GM18868 (cell line): ENCODE data around the gene GNAZ.

ENCODE experiments used
- ATAC-seq: cut with Tn5 transposase; IDR thresholded peaks from one replicate; pipeline ENCODE4 v1.9.1; 2021; ENCODE audit warnings: mild to moderate bottlenecking, moderate library complexity; ENCODE audit not compliant: unreplicated experiment

Gene GNAZ

DNA sequence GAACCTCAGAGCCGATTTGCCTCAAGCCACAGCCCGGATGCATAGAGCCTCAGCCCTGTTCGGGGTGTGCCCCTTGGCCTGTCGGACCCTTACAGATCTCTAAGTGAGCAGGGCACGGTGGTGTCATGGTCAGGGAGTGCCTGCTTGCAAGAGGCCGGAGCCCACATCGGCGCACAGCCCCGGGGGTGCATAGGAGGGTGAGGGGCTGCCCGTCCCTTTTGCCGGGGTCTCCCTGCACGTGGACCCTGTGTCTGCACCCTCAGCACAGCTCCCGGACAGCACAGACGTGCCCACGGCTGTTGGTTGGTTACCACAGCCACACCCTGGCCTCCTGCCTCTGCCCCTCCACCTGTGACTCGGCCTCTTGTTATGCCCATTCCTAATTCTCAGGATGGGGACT is 81.5 kb downstream of the GNAZ start:
- no peak for ATAC-seq

DNA sequence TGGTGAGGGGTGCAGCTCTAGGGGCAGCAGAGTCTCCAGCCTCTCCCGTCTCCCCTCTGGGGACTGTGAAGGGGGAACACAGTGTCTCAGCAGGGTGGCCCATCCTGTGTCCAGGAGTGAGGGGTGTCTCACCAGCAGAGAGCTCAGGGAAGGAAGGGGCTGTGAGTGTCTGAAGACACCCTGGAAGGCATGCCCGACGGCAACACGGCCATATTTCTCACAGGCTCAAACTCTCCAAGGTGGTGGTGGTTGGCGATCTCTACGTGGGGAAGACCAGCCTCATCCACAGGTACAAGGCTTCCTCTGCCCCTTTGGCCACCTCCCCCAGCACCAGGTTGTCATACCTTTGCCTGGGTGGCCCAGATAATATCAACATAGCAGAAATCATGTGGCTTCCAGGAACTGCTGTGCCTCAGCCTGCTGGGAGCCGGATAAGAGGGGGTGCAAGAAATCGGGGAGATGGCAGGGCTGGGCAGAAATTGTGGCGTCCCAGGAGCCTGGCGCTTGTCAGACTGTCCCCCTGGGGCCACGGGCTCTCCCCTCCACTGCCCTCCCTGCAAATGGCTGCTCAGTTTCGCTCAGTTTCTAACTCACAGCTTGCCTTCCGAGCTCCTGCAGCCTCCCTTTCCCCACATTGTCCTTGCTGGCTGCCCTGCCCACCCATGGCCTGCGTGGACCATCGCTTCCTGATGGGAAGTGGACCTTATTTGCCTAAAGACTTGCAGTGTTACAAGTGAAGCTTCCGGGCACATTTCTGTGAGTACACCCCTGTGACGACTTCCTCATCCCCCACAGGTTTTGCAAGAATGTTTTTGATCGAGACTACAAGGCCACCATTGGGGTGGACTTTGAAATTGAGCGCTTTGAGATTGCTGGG is 82.2 kb downstream of the GNAZ start:
- no peak for ATAC-seq

DNA sequence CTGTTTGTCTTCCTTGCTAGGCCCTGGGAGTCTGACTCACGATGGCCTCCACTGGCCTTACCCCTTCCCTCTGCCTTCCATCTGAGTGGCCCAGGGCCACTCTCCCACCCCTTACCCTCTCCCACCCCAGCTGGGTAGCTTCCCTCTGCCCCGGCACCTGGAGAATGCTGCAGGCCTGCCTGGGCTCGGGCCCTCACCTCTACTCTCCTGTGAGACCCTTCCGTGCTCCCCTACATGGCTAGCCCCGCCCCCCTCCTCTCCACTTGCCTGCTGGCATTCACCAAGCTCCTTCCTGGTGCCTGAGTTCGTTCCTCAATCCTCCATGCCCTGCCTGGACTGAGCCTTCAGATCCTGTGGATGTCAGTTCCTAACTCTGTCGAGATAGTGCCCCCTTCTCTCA is 83.7 kb downstream of the GNAZ start:
- ATAC-seq = no peak

DNA sequence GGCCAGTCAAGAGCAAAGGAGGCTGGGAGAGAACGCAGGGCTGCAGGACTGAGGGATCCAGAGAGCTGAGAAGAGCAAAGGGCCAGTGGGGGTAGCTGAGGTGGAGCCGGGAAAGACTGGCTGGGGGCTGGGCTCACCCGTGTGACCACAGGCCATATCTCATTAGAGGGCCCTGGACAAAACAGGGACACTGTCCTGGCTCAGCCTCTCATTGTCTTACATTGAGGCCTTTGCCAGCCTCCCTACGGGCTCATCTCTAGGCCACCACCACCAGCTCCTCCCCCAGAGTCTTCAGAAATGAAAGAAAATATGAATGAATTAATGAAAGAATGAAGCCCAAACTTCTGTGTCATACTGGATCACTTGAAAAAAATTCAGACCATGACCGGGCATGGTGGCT is 84.1 kb downstream of the GNAZ start:
- no peak for ATAC-seq

DNA sequence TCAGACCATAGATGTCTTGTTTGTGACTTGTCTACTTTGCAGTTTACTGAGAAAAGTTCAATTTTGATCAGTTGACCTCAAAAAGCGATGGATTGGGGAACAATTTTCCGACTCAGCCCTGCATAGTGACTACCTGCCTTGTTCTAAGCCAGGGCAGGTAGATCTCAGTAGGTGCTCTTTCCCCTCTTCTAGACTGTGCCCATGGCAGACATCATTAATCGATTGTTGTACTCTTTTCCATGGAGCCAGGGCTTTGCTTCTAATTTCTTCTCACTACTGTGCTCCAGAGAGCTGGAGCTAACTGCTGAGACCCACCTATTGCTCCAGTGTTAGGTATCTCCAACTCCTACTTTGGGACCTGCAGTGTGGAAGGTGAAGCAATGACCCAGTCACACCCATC is 84.8 kb downstream of the GNAZ start:
- no peak for ATAC-seq

DNA sequence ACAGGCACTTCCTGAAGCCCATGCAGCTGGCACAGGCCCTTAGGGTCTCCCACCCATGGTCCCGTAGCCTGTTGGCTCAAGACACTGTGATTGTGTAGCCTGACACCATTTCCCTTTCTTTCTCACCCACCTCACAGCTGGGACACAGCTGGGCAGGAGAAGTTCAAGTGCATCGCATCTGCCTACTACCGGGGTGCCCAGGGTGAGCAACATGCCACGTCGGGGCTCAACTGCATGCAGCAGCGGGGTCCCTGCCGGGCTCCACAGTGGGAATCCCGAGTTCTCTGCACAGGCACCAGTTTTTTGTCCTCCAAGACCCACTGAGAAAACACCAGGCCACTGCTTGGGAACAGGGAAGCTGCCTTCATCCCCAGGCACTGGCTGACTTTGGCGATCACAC is 85.5 kb downstream of the GNAZ start:
- ATAC-seq = no peak

DNA sequence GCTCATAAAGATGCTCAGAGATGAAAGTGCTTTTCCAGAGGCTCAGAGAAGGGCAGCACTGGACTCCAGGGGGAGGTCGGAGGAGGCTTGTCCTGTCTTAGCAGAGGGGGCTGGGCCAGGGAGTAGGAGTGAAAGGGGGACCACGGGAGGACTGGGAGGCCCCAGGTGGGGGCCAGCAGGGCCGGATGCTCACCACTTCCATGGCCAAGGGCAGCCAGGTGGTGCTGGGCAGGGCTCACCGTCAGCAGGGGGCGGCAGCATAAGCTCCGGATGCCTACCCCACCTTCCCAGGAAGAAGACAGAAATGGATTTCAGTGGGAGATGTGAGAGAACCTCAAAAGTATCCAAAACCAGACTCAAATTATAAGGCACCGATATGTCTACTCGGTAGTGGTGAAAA is 86.0 kb downstream of the GNAZ start:
- ATAC-seq = no peak

DNA sequence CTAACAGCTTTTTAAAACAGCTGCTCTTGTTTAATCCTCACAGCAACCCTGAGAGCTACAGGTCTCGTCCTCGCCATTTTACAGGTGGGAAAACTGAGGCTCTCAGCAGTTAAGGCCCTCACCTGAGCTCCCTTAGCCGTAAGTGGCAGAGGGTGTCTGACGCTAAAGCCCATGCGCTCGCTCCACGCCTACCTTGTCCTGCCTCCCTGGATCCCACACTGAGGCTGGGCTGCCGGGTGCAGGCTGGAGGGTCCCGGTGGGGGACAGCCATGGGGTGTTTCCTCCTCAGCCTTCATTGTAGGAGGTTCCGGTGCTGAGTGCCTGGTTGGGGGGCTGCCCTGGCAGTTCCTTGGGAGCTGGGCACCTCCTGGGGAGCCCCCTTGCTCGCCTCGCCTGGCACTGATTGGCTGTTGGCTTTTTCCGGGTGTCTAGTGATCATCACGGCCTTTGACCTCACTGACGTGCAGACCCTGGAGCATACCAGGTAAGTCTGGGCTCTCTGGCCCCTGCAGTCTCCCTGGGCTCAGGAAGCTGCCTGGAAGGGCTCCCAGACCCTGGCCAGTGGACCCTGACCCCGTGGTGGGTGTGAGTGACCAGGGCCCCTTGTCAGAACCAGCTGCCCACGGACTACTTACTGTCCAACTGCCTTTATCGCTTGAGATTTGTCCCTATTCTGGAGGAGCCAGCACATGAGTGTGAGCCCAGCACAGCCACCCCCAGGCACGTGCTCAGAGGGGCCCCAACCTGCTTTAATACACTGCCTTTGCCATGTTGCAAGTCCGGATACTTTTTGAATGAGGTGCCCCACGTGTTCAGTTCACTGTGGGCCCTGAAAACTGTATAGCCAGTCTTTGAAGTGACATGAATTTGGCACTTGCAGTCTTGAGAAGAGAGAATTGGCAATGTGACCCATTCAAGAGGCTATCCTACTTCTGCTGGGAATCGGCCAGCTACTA is 87.5 kb downstream of the GNAZ start:
- ATAC-seq = no peak

DNA sequence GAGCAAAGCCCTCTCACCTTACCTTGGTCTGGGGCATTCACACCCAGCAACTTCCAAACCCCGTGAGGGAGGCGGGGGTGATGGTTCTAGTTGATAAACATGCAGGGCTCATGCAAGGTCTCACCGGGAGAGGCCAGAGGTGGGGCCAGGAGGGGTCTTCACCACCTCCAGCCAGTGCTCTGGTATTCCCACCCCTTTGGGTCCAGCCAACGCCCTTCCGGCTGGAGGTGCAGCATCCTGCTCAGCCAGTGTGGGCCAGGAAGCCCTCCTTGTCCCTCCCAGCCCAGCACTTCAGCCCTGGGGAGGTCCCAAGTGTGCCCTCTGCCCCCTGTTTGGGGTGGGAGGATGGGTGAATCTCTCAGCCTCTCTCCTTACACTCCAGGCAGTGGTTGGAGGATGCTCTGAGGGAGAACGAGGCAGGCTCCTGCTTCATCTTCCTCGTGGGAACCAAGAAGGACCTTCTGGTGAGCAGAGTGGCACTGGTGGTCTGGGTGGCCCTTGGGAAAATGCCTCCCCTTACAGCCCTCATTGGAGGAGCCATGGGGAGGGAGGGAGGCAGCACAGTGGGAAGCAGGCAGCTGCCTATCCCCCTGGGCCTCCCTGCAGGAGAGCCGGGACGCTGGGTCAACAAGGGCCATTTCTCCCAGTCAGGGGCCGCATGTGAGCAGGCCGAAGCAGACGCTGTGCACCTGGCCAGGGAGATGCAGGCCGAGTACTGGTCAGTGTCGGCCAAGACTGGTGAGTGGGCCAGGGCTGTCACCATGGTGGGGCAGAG is 88.4 kb downstream of the GNAZ start:
- no peak for ATAC-seq

DNA sequence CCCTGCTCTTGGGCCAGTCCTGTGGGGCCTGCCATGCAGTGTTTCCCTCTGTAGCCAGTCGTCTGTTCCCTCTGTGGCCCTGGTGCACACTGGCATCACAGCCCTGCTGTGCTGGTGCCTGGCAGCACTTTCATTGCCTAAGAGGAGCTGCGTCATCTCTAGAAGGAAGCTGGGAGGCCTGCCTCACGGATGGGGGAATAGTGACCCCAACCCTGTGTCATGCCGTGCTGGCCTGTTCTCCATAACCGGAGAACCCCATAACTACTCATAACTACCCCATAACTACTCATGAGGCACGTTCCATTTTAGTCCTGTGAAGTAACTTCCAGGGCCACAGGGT is 88.9 kb downstream of the GNAZ start:
- ATAC-seq = no peak

DNA sequence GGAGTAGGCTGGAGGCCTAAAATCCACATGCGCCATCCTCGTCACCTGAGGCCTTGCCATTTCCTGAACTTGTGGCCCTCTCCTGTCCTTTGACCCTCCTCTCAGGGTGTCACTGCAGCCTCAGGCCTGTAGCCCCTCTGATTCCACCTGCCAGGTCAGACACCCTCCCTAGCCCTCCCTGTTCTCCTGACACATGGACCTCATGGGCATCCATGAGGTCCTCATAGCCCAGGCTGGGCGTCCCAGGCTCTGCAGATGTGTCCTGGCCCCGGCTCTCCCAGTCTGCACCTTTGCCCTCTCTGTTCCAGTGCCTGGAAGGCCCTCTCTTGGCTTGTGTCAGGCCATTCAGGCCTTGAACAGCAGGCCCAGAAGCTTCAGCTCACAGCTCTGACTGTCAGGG is 90.7 kb downstream of the GNAZ start:
- ATAC-seq = no peak

DNA sequence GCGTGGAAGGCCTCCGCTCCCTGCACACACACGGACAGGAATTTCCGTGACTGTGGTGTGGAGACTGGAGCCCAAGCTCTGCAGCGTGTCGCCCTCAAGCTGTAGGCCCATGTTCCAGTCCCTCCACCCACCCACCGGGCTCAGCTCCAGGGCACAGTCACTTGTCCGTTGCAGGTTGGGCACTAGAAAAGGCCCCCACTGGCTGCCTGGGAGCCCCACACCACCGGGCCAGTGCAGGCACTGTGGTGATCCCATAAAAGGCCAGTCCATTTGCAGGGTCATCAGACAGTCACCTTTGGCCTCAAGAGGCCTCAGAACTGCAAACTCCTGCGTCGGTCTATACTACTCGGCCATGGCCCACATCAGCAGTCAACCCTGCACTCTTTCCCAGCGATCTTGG is 91.3 kb downstream of the GNAZ start:
- no peak for ATAC-seq

DNA sequence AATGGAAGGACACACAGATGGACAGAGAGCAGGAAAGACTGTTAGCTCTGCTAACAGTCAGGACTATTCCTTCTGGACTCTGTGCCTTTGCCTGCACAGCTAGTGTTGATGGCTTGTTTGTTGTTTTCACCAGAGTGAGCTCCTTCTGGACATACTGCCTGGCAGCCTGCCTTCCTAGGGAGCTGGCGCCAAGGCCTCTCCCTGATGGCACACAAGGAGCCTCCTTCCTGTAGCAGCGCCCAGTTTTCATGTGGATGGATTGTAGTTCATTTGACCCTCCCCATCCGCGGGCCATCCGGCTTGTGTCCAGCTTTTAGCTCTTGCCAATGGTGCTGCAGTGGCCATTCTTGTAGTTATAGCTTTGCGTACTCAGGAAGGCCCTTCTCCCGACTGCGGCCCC is 93.3 kb downstream of the GNAZ start:
- ATAC-seq = no peak

DNA sequence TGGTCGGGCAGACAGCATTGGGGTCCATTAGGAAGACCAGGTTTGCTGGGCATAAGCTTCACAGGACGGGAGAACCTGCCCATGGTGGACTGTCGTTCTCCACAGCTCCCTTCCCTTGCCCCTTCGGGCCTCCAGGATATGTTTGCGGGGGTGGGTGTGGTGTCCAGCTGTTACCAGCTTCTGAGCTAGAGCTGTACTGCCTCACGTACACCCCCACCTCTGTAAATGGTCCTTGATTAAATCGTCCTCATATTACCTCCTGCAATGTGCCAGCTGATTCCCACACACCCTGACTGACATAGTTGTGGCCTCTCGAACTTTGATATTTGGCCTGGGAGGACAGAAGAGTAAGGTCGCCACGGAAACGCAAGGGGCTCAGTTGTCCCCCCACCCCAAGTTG is 93.8 kb downstream of the GNAZ start:
- ATAC-seq = no peak

DNA sequence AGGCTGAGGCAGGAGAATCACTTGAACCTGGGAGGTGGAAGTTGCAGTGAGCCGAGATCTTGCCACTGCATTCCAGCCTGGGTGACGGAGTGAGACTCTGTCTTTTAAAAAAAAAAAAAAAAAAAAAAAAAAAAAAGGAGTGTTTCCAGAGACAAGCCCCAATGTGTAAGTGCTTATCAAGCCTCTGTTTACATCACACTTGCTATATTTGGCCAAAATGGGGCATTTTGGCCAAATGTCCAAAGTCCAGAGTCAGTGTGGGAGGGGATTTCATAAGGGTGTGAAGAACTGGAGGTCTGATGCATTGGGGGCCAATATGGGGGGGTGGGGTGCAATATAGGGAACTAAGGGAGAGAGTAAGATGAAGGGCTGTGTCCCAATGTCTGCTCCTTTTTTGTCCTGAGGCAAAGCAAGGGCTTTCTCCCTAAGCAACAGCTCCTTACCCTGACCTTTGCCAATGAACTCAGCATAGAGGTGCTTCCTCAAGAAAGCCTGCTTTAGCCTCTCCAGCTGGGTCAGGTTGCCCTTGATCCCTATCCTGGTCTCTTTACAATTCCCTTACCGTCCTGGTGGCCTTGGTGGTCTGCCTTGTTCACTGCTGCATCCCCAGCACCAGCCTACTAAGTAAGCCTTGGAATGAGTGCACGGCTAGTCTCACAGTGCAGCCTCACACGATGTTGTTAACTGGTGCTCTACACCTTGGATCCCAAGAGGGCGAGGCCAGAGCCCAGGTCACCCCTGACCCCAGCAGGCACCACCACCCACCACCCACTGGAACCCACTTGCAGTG is 95.9 kb downstream of the GNAZ start:
- ATAC-seq = no peak

DNA sequence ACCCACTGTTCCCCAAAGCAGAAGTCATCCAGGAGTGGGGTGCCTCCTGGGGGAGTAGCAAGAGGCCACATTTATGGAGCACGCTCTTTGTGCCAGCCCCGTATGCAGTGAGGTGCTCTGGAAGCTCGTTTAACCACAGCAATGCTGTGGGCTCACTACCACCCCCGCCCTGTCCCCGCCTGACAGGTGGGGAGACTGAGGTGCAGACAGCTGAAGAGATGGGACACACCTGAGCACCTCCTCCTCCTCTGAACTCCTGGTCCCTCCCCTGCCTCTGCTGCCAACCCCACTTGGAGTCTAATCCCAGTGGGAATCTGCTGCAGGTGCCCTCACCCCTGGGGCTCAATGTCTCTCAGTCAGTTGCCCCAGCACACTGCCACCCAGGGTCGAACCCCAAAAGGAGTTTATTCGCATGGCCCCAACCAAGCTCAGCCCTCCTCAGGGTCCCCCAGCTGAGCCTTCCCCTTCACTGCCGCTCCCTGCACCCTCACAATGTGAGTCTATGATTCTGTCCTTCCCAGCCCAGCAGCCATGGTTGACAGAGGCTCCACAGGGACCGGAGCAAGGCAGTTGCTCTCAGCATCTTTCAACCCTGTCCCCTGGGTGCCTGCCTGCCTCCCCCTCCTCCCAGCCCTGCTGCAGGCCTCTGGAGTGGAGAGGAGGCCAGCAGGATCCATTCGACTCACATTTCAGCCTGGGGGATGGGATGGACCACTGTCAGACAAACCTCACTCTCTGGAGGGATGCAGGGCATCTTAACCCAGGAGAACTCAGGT is 96.7 kb downstream of the GNAZ start:
- no peak for ATAC-seq

DNA sequence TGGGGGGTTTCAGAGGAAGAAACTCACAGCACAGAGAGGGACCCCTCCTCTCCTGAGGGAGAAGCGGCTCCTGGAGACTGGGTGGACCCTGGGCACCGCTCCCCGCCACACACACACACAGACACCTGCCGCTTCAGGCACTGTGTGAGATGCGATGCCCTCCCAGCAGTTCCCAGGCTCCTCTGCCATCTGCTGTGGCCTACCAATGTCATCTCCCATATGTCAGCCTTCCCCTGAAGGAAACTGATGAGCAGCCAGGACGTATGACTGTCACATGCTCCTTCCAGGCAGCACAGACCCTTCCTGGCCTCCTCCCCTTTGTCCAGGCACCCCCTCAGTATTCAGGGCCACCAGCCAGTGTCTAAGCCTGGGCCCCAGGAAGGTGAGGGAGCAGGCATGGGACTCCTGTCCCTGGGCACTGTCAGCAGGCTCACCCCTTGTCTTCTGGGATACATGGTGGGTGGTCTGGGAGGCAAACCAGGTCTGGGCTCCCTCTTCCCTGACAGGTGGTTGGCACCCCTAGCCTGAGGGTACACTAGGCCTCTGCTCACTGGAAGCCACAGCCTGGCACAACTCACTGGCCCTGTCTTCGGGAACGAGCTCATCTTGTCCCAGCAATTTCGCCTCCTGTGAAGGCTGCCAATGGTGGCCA is 98.2 kb downstream of the GNAZ start:
- ATAC-seq = no peak

DNA sequence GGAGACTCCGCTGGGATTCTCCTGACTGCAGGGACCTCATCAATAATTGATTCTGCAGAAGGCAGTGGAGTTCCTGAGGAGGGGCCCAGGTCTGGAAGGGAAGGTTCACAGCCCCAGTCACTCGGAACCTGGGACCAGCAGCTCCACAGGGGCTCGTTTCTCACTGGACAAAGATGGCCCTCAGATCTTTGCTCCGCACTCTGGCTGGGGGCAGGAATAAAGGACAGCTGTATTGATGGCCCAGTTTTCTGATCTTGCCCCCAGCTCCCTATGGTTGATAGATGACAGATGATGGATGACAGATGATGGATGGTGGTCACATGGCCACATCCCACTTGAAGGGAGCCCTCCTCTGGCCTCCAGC is 98.7 kb downstream of the GNAZ start:
- ATAC-seq = no peak
